Heart right ventricle (tissue), 16 donors: ENCODE data around the gene PPL. TPM values are rescaled to one million over a fixed set of nuclear protein-coding genes. Genes with fewer than 3 reads are reported as not detected.

ENCODE experiments used
- ATAC-seq, 8 donors: fragments of 200-7000 bp; cut with Tn5 transposase; one replicate each; pipeline ENCODE4 v1.9.1; 2020; ENCODE audit warnings: mild to moderate bottlenecking in 8 of 8, moderate library complexity in 8 of 8, moderate number of reproducible peaks in 1 of 8
- DNase-seq, 2 donors: peaks; one replicate each; pipeline ENCODE4 v3.0.0-alpha.2; 2020
- H3K27ac ChIP-seq, 10 donors: fragments of 200-600 bp; sonication (generic) in 2 of 10; one replicate each; pipeline versions ENCODE4 v1.5.0 to v1.8.0; 2020 to 2022; ENCODE audit warnings: mild to moderate bottlenecking in 3 of 10
- H3K27me3 ChIP-seq, 7 donors: fragments of 200-600 bp; one replicate each; pipeline ENCODE4 v1.8.0; 2021 to 2022; ENCODE audit warnings: mild to moderate bottlenecking in 2 of 7
- H3K36me3 ChIP-seq, 9 donors: fragments of 200-600 bp; sonication (generic) in 1 of 9; one replicate each; pipeline versions ENCODE4 v1.5.0 to v1.8.0; 2020 to 2022; ENCODE audit warnings: mild to moderate bottlenecking in 2 of 9
- H3K4me1 ChIP-seq, 9 donors: fragments of 200-600 bp; sonication (generic) in 1 of 9; one replicate each; pipeline versions ENCODE4 v1.5.0 to v1.8.0; 2020 to 2022; ENCODE audit warnings: mild to moderate bottlenecking in 4 of 9
- H3K4me3 ChIP-seq, 10 donors: fragments of 200-600 bp; sonication (generic) in 2 of 10; one replicate each; pipeline versions ENCODE4 v1.5.0 to v1.8.0; 2020 to 2022; ENCODE audit warnings: mild to moderate bottlenecking in 7 of 10, moderate library complexity in 2 of 10
- H3K9me3 ChIP-seq, 11 donors: fragments of 200-600 bp in 10 of 11; sonication (generic) in 2 of 11; one replicate each; pipeline versions ENCODE4 v1.5.0 to v1.8.0; 2013 to 2022; ENCODE audit warnings: mild to moderate bottlenecking in 2 of 11, control low read depth in 1 of 11, moderate library complexity in 1 of 11
- CTCF ChIP-seq, 9 donors: fragments of 200-600 bp; sonication (generic) in 2 of 9; IDR thresholded peaks; one replicate each; pipeline versions ENCODE4 v1.5.0 to v1.8.0; 2021 to 2022; ENCODE audit warnings: antibody characterized with exemption in 9 of 9, mild to moderate bottlenecking in 5 of 9, moderate library complexity in 1 of 9
- WGBS, 2 donors: extraction: QIAGEN DNeasy Blood & Tissue Kit; methylation state at CpG; one replicate each; pipeline ENCODE4 v1.1.7; 2013; ENCODE audit warnings: inconsistent platforms in 1 of 2; 5-methylcytosine and 5-hydroxymethylcytosine counted together
- intact Hi-C, 10 donors: fragments of 100-400 bp; cut with DNase I; formaldehyde crosslinking; loops; one replicate each; pipeline versions ENCODE4 v1.11.1 to v1.14.2; 2022
- polyA plus RNA-seq, 2 donors: library from polyadenylated mRNA; stranded (reverse); fragments of 200-250 nt; gene quantifications; one replicate each; pipeline ENCODE4 v1.2.3, GENCODE V29; 2013
- total RNA-seq, 10 donors: library from RNA; stranded (reverse); fragmentation: NEBNext Ultra II Directional in 3 of 10; extraction: Animal tissue kit (Norgen Biotek cat#: 25700) in 3 of 10; gene quantifications; one replicate each; pipeline versions ENCODE4 v1.2.1 to v1.2.4, GENCODE V29; 2021 to 2023
- donor health status: Arrhythmogenic right ventricular cardiomyopathy.
- donor health status: ischemic (EF 13 %, LVEDD 7.1; RV severe dilation, severe dysfunction).
- donor health status: healthy with polysubstance abuse.
- donor health status: DM: no; HTN: yes; CAD: no.
- donor health status: DM: no; HTN: no; CAD: no.
- donor health status: ischemic (EF 25% LVEDD 6.9; RV normal size, moderate dysfunction).
- donor health status: ischemic (EF 25% LVEDD 5.7; RV mildly dilated, moderate dysfunction).
- donor health status: healthy.
- donor health status: DM: yes; HTN: yes; CAD: no.
- donor health status: Ischemic cardiomyopathy.
- donor health status: ischemic (EF 35%, LVEDD 5.7; RV mildly dilated, moderate dysfunction).
- donor health status: nonischemic (EF 11% LVEDD 7.7; RV severe dilation, severe dysfunction).
- donor health status: DM: yes; HTN: yes; CAD: no.
- donor health status: PGD.
- donor health status: ischemic (EF 29% LVEDD 5.4; RV normal size, mild dysfunction).
- donor health status: nonischemic (EF 23%, LVEDD 6.1; RV moderate dilation, normal function).

The PPL gene
- total and polyA plus RNA-seq, 12 donors, result 4.9 to 19.3 (median 7.3) TPM

- DNase-seq (no peak), ATAC-seq (no peak)
- no peaks in the 10 kb centered on the region for H3K9me3 ChIP-seq
- intact Hi-C loops, result no loop called here
- peaks cover 0 to 56% (median 32%) of the 10 kb centered on the region in 9 donors for H3K36me3 ChIP-seq
- 52 to 53% methylated on average over 1 of the region's 1 CpG for WGBS, 2 donors
- no peak for TF ChIP-seq CTCF (IDR thresholded peaks at IDR 0.05)
- H3K4me3 ChIP-seq, result no peak overlapping the region
- peak overlapping the region in 7 of 10 donors; percentile 7 to 69 (median 20) for H3K27ac ChIP-seq
- peaks cover 14 to 50% (median 48%) of the 10 kb centered on the region in 9 donors for H3K4me1 ChIP-seq
- no peaks in the 10 kb centered on the region for H3K27me3 ChIP-seq
Measured at GRCh38 chr16:4852221-4852872, 84.6 kb downstream of the PPL start.

GRCh38 chr16:4850211-4850610 lies 86.7 kb downstream of the PPL start:
- intact Hi-C loops, result no loop called here
- Histone ChIP-seq H3K9me3 (no peaks in the 10 kb centered on the region), H3K27me3 (no peaks in the 10 kb centered on the region), H3K4me1 (peaks cover 19 to 64% (median 61%) of the 10 kb centered on the region in 9 donors), H3K36me3 (peaks cover 0 to 42% (median 15%) of the 10 kb centered on the region in 9 donors), H3K4me3 (peak overlapping the region in 8 of 10 donors; percentile 80 to 100 (median 96)), H3K27ac (peak overlapping the region in 6 of 10 donors; percentile 12 to 98 (median 26))
- 48 to 60% methylated on average over 3 of the region's 3 CpGs for WGBS, 2 donors
- ATAC-seq (no peak), DNase-seq (no peak)
- no peak for TF ChIP-seq CTCF (IDR thresholded peaks at IDR 0.05)

GRCh38 chr16:4847774-4848587 lies 89.0 kb downstream of the PPL start:
- DNase-seq (peak; percentile 57 to 61), ATAC-seq (peak in 6 of 8 donors; percentile 10 to 37 (median 21))
- H3K9me3 ChIP-seq, result no peaks in the 10 kb centered on the region
- peak overlapping the region; percentile 80 to 100 (median 96) for H3K4me3 ChIP-seq
- H3K27ac ChIP-seq, result peak overlapping the region; percentile 49 to 99 (median 96)
- H3K36me3 ChIP-seq, result peaks cover 0 to 42% (median 20%) of the 10 kb centered on the region in 9 donors
- TF ChIP-seq CTCF (IDR thresholded peaks at IDR 0.05), result peak in 2 of 9 donors; percentile 8 to 9
- peaks cover 19 to 74% (median 65%) of the 10 kb centered on the region in 9 donors for H3K4me1 ChIP-seq
- 0% methylated on average over 83 of the region's 83 CpGs for WGBS, 2 donors
- H3K27me3 ChIP-seq, result no peaks in the 10 kb centered on the region
- intact Hi-C loops, result loop anchor here in 5 of 10 donors (2.0 to 5.0 kb wide), 5 partner anchors 41 to 109 kb away; partner anchors contain the start of genes SEC14L5 (in 4 of the 5), ROGDI (in 3 of the 5) and PPL (in 1 of the 5)
